ENCODE measurements around the gene CDK6.
"Not testable (repeated sequence)": the region's sequence is repeated elsewhere in the genome, so short reads cannot be mapped to it uniquely, and the experiment has no call there.

The CDK6 gene

GRCh38 chr7:92761391-92762097 lies 74.8 kb downstream of the CDK6 start:
- DNase-seq (ENCODE audit: low read depth in 2 of 2), result no peak

GRCh38 chr7:92758796-92759431 lies 77.5 kb downstream of the CDK6 start:
- no peak for DNase-seq (ENCODE audit: low read depth in 2 of 2)

GRCh38 chr7:92757311-92757910 lies 79.0 kb downstream of the CDK6 start:
- DNase-seq (ENCODE audit: low read depth in 2 of 2), result not testable (repeated sequence)

- no peak for DNase-seq (ENCODE audit: low read depth in 2 of 2)
Measured at GRCh38 chr7:92755680-92756079, 80.7 kb downstream of the CDK6 start.

GRCh38 chr7:92754919-92755581 lies 81.3 kb downstream of the CDK6 start:
- no peak for DNase-seq (ENCODE audit: low read depth in 2 of 2)

GRCh38 chr7:92753614-92754013 lies 82.8 kb downstream of the CDK6 start:
- DNase-seq (ENCODE audit: low read depth in 2 of 2), result no peak

- no peak for DNase-seq (ENCODE audit: low read depth in 2 of 2)
Measured at GRCh38 chr7:92751902-92752901, 84.2 kb downstream of the CDK6 start.

- no peak for DNase-seq (ENCODE audit: low read depth in 2 of 2)
Measured at GRCh38 chr7:92750946-92751345, 85.4 kb downstream of the CDK6 start.

- DNase-seq (ENCODE audit: low read depth in 2 of 2), result no peak
Measured at GRCh38 chr7:92750447-92750839, 85.9 kb downstream of the CDK6 start.

GRCh38 chr7:92749832-92750446 lies 86.4 kb downstream of the CDK6 start:
- DNase-seq (ENCODE audit: low read depth in 2 of 2), result no peak

GRCh38 chr7:92749327-92749755 lies 87.0 kb downstream of the CDK6 start:
- DNase-seq (ENCODE audit: low read depth in 2 of 2), result no peak

- DNase-seq (ENCODE audit: low read depth in 2 of 2), result no peak
Measured at GRCh38 chr7:92748495-92748894, 87.9 kb downstream of the CDK6 start.

GRCh38 chr7:92747041-92747835 lies 89.1 kb downstream of the CDK6 start:
- no peak for DNase-seq (ENCODE audit: low read depth in 2 of 2)

GRCh38 chr7:92745241-92745640 lies 91.1 kb downstream of the CDK6 start:
- no peak for DNase-seq (ENCODE audit: low read depth in 2 of 2)

GRCh38 chr7:92744180-92744579 lies 92.2 kb downstream of the CDK6 start:
- not testable (repeated sequence) for DNase-seq (ENCODE audit: low read depth in 2 of 2)

GRCh38 chr7:92742186-92742585 lies 94.2 kb downstream of the CDK6 start:
- no peak for DNase-seq (ENCODE audit: low read depth in 2 of 2)

- no peak for DNase-seq (ENCODE audit: low read depth in 2 of 2)
Measured at GRCh38 chr7:92740700-92741126, 95.7 kb downstream of the CDK6 start.

GRCh38 chr7:92740134-92740533 lies 96.2 kb downstream of the CDK6 start:
- DNase-seq (ENCODE audit: low read depth in 2 of 2), result no peak

- no peak for DNase-seq (ENCODE audit: low read depth in 2 of 2)
Measured at GRCh38 chr7:92739091-92739490, 97.3 kb downstream of the CDK6 start.

GRCh38 chr7:92737706-92738105 lies 98.7 kb downstream of the CDK6 start:
- no peak for DNase-seq (ENCODE audit: low read depth in 2 of 2)
